Fibroblast of skin of back (primary cell): Measurements from ENCODE around the gene PTPRF.

Experiments used
- DNase-seq: peaks from one replicate; pipeline ENCODE4 v3.0.0-alpha.2; 2013

The PTPRF gene

GRCh38 chr1:43612406-43612805, 81.7 kb downstream of the PTPRF start:
- no peak for DNase-seq

GRCh38 chr1:43613075-43613942, 82.6 kb downstream of the PTPRF start:
- no peak for DNase-seq

GRCh38 chr1:43614211-43614610, 83.5 kb downstream of the PTPRF start:
- no peak for DNase-seq

- no peak for DNase-seq
Measured at GRCh38 chr1:43614891-43615290, 84.2 kb downstream of the PTPRF start.

- DNase-seq, result no peak
Measured at GRCh38 chr1:43616383-43616782, 85.7 kb downstream of the PTPRF start.

- DNase-seq, result no peak
Measured at GRCh38 chr1:43617011-43617410, 86.3 kb downstream of the PTPRF start.

- no peak for DNase-seq
Measured at GRCh38 chr1:43617668-43618067, 87.0 kb downstream of the PTPRF start.

- DNase-seq, result no peak
Measured at GRCh38 chr1:43618521-43619313, 88.0 kb downstream of the PTPRF start.

GRCh38 chr1:43619314-43619790, 88.7 kb downstream of the PTPRF start:
- no peak for DNase-seq

GRCh38 chr1:43619996-43620920, 89.6 kb downstream of the PTPRF start:
- no peak for DNase-seq

GRCh38 chr1:43620956-43621355, 90.3 kb downstream of the PTPRF start:
- no peak for DNase-seq

GRCh38 chr1:43621386-43621785, 90.7 kb downstream of the PTPRF start:
- DNase-seq, result no peak

- DNase-seq, result no peak
Measured at GRCh38 chr1:43621861-43622260, 91.2 kb downstream of the PTPRF start.

GRCh38 chr1:43622471-43622870, 91.8 kb downstream of the PTPRF start:
- peak; percentile 40 for DNase-seq

GRCh38 chr1:43622901-43623780, 92.5 kb downstream of the PTPRF start:
- no peak for DNase-seq

- no peak for DNase-seq
Measured at GRCh38 chr1:43625063-43625780, 94.5 kb downstream of the PTPRF start.

- DNase-seq, result no peak
Measured at GRCh38 chr1:43632135-43632670, 101.5 kb downstream of the PTPRF start.

- DNase-seq, result peak; percentile 18
Measured at GRCh38 chr1:43634721-43635120, 104.0 kb downstream of the PTPRF start.

- no peak for DNase-seq
Measured at GRCh38 chr1:43636006-43636641, 105.4 kb downstream of the PTPRF start.

GRCh38 chr1:43637267-43637666, 106.6 kb downstream of the PTPRF start:
- no peak for DNase-seq
